NCI-H460 (cell line): ENCODE results near the gene MMP17. TPM values are rescaled to one million over a fixed set of nuclear protein-coding genes. Genes with fewer than 3 reads are reported as not detected.

Source experiments
- DNase-seq: peaks from one replicate; pipeline ENCODE4 v3.0.0-alpha.2; 2016; ENCODE audit warnings: low read depth; ENCODE audit errors: extremely low read depth
- small RNA-seq, 2 experiments: library from RNA; depleted of rRNA; stranded (forward); fragments of <200 nt; gene quantifications; one replicate each; pipeline ENCODE3, GENCODE V24; 2014
- total RNA-seq: library from RNA; depleted of rRNA; stranded (reverse); fragments of >200 nt; shearing (Covaris generic); gene quantifications from 2 replicates; pipeline ENCODE4 v1.2.3, GENCODE V29; 2014; rRNA removed

MMP17 gene
- total RNA-seq, 1 experiment from 2014 or later: 32.6 TPM

DNA sequence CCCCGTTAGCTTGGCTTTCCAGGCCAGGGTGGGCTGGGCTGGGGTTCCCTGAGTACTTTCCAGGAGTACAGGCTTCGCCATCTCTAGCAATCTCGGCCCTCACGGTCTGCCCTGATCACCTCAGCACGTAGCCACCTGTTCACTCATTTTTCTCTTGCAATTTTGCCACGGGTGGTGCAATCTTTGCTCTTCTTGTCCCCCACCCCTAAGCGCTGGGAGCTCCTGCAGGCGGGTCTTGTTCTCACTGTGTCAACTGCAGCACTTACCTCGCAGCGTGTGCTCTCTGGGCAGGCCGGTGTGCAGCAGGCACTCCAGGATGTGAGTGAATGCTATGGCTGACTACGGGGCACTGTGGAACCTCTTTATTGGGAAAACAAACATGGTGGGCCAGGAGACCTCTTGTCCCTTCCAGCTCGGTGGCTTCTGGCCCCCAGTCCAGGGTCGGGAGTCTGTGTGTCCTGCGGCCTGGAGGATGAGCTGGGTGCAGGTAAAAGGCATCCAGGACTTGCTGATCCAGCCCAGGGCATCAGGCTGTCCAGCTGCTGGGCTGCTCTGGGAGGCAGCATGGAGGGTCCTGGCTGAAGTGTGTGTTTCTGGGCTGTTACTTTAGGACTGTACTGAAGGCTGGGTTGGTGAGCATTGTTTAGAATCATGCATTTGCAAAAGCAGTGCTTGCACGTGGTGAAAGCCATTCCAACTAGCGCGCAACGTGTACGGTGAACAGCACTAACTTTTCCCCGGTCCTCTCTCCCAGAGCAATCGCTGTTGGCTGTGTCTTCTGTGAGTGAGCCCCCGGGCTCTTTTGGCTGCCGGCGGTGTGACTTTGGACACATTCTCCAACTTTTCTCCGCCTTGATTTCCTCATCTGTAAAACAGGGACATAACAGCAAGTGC lies 64.8 kb downstream of the MMP17 start:
- DNase-seq: no peak

DNA sequence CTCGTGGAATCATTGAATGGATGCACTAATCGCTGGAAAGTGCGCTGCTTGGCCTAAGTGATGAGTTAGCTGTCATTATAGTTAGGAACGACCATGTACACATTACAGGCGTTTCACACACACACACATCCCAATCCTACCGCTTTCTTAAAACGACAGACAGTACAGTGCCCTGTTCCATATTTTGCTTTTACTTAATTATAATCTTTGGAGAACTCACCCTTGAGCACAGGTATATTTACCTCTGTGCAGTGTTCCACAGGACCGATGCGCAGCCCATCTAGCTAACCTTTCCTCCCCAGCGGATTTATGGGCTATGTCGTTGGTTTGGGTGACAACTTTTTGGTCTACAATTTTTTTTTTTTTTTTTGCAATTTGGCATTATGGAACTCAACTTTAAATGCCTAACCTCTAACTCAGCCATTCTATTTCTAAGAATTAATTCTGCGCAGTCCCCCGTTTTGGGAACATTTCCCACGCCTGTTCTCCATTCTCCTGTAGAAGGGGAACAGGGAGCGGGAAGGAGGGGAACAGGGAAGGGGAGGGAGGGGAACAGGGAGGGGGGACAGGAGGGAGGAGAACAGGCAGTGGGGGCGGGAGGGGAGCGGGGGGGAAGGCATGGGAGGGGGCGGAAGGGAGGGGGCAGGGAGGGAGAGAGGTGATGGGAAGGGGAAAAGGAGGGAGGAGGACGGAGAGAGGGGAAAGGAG lies 65.6 kb downstream of the MMP17 start:
- no peak for DNase-seq

DNA sequence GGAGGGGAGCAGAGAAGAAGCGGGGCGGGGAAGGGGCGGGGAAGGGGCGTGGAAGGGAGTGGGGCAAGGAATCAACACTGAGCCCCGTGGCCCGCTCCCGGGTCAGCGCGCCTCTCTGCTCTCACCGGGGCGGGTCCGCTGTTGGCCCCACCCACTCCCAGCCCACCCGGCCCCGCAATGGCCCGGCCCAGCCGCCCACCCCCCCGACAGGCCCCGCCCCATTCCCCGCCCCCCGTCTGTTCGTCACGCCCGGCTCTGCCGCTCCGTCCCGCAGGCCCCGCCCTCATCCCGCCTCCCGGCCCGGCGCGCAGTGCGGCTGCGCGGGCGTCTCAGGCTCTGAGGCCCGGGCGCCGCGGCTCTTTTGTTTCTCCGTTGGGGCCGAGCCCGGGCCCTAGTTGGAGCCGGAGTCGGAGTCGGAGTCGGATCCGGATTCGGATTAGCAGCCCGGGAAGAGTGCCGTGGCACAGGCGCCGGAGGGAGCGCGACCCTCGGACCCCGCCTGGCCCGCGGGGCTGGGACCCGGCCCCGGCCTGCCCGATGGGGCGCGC lies 66.2 kb downstream of the MMP17 start, which contains the start of gene ULK1:
ULK1 (plus strand) TSS at position 310 of the 548 bp plus-strand sequence. CDS start 380 bp downstream, outside the sequence.
- DNase-seq: peak; percentile 85

DNA sequence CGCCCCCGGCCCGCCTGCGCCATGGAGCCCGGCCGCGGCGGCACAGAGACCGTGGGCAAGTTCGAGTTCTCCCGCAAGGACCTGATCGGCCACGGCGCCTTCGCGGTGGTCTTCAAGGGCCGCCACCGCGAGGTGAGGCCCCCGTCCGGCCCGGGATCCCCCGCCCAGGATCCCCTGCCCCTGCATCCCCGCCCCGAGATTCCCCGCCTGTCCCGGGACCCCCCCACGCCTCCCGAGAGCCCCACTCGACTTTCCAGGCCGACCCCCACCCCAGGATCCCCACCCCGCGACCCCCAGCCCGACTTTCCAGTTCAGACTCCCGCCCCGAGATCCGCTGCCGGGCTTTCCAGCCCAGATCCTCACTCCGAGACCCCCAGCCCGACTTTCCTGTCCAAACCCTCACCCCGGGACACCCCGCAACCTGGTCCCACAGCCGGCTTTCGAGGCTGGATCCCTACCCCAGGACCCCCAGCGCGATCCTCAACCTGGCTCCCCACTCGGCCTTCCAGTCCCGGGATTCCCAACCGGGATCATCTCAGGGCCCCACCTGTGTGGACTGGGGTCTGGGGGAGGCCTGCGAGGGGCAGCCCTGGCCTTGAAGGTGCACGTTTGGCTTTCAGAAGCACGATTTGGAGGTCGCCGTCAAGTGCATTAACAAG lies 66.9 kb downstream of the MMP17 start:
- DNase-seq: no peak

DNA sequence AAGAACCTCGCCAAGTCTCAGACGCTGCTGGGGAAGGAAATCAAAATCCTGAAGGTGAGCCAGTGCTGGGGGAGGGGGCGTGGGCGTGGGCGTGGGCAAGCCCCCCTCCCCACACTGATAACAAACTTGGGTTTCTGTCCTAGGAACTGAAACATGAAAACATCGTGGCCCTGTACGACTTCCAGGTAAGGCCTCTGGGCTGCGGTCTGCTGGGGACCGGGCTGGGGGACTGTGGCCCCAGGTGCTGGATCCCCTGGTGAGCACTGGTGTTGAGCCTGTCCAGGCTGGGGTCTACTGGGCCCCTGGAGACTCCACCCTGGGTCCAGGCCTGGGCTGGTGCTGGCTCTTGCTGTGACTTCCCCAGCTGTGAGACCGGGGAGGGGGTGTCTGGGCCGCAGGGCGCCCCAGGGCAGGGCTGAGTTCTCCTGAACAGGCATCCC lies 67.5 kb downstream of the MMP17 start:
- DNase-seq: no peak

- DNase-seq: peak; percentile 83
Observed at GRCh38 chr12:131896080-131896810, 68.1 kb downstream of the MMP17 start.

DNA sequence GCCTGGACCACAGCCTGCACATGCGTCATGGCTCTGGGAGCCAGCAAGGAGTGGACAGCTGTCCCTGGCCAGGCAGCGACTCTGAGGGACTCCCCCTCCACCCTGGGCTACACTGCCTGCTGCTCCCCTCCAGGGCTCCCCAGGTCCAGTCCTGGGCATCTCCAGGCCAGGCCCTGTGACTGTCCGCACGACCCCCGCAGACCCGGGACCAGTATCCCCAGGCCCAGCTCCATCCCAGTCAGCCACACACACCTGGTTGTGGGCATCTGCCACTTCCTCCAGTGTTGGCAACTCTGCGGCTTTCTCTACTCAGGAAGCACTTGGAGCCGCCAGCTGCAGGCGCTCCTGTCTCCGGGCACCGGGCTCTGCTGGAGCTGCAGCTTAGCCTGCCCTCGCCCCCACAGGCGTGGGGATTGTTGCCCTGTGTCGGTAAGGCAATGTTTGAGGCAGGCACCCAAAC lies 68.6 kb downstream of the MMP17 start:
- no peak for DNase-seq

DNA sequence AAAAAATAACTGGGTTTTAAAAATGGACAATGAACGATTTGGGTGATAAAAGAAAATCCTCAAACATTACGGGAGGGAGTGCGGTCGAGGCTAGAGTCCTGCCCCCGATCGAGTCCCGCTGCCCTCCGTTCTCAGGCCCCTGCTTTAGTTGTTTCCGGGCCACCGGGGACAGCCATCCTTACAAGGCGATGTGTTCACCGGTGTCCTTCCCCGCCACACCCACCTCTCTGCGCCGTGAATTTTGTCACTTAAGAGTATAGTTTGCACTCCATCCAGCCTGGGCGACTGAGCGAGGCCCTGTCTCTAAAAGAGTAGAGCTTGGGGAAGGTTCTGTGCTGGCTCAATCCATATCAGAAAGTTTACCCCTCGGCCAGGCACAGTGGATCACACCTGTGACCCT lies 69.1 kb downstream of the MMP17 start:
- no peak for DNase-seq

DNA sequence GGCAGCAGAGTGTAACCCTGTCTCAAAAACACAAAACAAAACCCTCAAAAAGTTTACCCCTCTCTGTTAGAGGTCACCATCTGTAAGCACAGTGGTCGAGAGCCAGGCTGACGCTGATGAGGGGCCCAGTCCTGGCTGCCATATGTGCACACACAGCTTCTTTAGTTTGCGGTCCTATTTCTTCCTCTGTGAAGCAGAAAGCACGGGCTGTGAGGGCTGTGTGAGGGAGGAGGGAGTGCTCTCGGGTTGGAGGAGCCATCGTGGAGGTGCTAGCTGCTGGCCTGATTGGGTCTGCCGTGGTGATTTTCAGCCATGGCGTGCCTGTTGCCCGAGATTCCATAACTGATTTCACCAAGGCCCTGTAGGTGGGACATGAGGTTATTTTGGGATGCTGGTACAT lies 69.7 kb downstream of the MMP17 start:
- no peak for DNase-seq

- DNase-seq: no peak
Observed at GRCh38 chr12:131900397-131900796, 72.2 kb downstream of the MMP17 start.

Small RNA genes lying within 50 kb of the gene (small RNA-seq; reads per million reads assigned to genes)
- gene RNA5SP378: 0 reads per million in 2 experiments
- 0 reads per million in 2 experiments for gene RNU6-1017P

Other genes with a start within 250 kb of the MMP17 start
- gene SFSWAP, start 117.3 kb upstream of the MMP17 start, total RNA-seq: 34.6 and 36.6 TPM in 2 replicates
- gene ULK1, start 66.2 kb downstream of the MMP17 start, total RNA-seq: 30.9 and 31.7 TPM in 2 replicates
- 37.7 and 42.2 TPM in 2 replicates for gene PUS1, start 100.9 kb downstream of the MMP17 start, total RNA-seq
- 11.4 and 12.5 TPM in 2 replicates for gene EP400, start 121.5 kb downstream of the MMP17 start, total RNA-seq